Stimulated activated CD4-positive, alpha-beta T cell treated with anti-CD3 and anti-CD28 coated beads, Interleukin-15, amount 100 ng/mL, for 24 hours (primary cell): ENCODE results near the gene KIAA0753.
"Not testable (repeated sequence)": the region's sequence is repeated elsewhere in the genome, so short reads cannot be mapped to it uniquely, and the experiment has no call there.

ENCODE experiments used
- DNase-seq: peaks from one replicate; pipeline ENCODE4 v3.0.0-alpha.2; 2020

Gene KIAA0753

GRCh38 chr17:6668219-6668618 lies 27.7 kb upstream of the KIAA0753 start:
- no peak for DNase-seq

- no peak for DNase-seq
Measured at GRCh38 chr17:6667516-6667915, 27.0 kb upstream of the KIAA0753 start.

DNA sequence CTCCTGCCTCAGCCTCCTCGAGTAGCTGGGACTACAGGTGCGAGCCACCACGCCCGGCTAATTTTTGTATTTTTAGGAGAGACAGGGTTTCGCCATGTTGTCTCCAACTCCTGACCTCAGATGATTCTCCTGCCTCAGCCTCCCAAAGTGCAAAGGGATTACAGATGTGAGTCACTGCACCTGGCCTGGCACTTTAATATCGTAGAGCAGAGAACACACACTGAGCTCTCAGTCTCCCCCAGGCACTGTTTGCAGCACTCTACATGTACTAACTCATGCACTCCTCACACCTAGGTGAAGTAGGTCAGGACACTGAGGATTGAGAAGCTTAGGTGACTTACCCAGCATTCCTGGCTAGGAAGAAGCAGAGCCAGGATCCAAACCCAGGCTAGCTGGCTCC lies 26.0 kb upstream of the KIAA0753 start:
- no peak for DNase-seq

DNA sequence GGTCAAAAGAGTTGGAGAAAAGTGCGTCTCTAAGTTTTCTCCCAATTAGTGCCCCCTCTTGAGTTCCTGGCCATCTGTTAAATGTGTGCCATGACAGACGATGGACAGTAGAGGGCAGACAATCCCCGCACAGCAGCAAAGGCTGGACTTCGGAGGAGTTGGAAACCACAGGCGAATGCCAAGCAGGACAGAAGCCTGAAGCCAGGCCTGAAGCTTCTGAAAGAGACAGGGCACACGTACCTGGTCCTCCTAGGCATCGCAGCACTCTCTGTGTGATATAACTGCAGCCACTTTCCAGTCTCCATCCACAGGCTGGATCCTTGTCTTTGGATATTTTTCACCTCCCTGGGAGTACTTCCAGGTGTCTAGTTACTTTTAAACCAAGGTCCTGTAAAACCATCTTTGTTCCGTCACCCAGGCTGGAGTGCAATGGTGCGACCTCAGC lies 25.6 kb upstream of the KIAA0753 start:
- DNase-seq, result peak; percentile 63

GRCh38 chr17:6663200-6663599 lies 22.7 kb upstream of the KIAA0753 start:
- DNase-seq, result not testable (repeated sequence)

DNA sequence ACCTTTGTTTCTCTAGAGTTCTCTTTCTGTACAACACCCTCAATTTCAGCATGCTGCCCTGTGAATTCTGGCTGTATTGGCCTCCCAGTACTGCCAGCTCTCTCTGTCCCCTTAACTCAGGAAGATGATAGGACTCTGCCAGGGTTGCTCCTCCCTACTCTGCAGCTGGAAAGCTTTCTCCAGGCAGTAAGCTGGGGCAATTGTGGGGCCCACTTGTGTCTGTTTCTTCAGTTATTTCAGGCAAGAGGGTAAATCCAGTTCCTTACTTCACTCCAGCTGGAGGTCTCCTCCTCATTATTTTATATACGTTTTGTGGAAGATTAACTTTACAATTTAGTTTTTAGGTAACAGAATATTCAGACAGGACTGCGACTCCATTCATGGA lies 20.9 kb upstream of the KIAA0753 start:
- DNase-seq, result no peak

DNA sequence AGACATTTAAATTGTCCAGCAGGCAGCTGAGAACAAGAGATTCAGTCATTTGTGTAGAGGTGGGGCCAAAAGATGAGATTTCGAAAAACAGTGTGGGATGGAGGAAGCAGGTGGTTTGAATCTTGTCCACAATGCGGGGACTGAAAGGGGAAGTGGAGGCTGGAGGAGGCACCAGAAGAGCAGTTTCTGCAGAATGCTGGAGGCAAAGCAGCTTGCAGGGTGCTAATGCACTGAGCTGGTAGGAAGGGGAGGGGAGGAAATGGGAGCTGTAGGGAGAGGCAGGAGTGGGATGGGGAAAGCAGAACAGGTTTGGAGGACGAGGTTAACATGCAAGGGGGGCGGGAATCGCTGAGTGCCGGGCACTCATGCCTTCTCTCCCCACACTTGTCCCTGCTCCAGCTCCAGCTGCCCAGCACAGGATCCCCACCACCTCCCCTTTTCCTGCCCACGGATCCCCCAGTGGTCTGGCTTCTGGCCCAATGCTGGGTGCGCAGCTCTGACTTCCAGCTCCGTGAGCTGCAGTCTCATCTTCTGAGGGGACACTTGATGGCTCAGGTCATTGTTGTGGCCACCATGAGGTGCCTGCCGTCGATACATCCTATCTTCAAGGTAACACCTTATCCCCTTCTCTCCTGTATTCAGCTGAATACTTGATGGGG lies 20.4 kb upstream of the KIAA0753 start:
- no peak for DNase-seq

- no peak for DNase-seq
Measured at GRCh38 chr17:6660101-6660500, 19.6 kb upstream of the KIAA0753 start.

DNA sequence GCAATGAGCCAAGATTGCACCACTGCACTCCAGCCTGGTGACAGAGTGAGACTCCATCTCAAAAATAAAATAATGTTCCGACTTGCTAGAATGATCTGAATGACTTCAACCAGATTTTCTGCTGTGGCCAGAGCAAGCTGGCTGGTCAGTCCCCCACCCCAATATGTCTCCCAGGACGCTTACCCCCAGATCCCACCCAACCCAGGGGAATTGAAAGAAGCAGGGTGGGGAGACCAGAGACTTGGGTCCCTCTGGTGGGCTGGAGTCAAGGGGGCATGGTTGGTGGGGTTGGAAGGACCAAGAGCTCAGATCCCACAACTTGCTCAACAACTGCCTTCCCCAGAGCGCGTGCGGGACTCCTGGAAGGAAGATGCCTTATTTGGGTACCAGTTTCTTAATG lies 17.9 kb upstream of the KIAA0753 start:
- not testable (repeated sequence) for DNase-seq

DNA sequence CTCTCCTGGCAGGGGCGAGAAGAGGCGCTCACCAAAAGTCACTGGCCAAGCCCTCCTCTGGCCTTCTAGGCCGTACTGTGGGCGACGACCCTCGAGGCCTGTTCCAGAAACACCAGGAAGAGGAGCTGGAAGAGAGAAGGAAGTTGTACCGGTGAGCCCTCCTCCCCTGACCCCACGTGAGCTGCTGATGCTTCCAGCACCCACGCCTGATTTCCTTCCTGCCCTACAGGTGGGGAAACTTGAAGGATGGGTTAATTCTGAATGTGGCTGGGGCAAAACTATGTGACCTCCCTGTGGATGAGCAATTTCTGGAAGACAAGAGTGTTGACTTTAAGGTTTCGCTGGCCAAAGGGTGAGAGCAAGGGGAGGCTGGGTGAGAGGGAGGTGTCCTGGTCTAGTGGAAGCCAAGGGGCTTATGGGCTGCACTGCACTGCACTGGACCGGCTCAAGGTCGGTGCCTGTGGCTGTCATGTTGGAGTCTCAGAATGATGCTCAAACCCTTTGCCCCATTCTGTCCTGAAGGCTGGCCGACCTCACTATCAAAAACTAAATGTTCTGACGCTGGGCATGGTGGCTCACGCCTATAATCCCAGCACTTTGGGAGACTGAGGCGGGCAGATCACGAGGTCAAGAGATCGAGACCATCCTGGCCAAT lies 17.2 kb upstream of the KIAA0753 start:
- no peak for DNase-seq

DNA sequence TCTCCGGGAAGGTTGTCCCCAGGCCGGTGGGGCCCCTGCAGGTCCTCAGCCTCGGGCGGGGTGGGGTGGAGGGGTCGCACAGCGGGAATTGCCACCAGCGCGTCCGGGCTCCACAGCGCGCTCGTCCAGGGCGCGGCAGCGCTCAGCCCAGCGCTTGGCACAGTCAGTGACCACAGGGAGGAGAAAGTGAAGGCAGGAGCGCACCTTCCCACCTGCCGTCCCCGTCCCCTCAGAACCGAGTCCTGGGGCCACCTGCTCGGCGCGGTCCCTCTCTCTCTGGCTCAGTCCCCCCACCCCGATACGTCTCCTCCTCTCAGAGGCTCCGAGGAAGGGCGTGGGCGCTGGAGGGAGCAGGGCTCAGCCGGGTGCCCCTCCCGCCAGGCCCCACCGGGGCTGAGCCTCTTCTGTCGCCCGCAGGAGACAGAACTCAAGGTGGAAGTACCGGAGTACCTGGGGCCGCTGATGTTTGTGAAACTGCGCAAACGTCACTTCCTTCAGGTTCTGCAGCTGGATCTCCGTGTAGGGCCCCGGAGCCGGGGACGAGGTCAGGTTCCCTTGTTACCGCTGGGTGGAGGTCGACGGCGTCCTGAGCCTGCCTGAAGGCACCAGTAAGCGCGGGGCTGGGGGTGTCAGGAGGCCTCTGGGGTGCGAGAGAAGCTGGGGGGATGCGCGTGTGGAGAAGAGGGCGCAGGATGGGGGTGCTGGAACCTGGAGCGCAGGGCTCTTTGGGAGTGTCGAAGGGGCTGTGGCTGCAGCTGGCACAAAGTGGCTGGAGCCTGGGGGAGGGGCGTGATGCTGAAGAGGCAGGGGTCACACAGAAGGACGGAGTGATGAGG lies 16.5 kb upstream of the KIAA0753 start:
- DNase-seq, result peak; percentile 70

- DNase-seq, result not testable (repeated sequence)
Measured at GRCh38 chr17:6655732-6656361, 15.3 kb upstream of the KIAA0753 start.

- DNase-seq, result no peak
Measured at GRCh38 chr17:6654841-6655731, 14.6 kb upstream of the KIAA0753 start.

DNA sequence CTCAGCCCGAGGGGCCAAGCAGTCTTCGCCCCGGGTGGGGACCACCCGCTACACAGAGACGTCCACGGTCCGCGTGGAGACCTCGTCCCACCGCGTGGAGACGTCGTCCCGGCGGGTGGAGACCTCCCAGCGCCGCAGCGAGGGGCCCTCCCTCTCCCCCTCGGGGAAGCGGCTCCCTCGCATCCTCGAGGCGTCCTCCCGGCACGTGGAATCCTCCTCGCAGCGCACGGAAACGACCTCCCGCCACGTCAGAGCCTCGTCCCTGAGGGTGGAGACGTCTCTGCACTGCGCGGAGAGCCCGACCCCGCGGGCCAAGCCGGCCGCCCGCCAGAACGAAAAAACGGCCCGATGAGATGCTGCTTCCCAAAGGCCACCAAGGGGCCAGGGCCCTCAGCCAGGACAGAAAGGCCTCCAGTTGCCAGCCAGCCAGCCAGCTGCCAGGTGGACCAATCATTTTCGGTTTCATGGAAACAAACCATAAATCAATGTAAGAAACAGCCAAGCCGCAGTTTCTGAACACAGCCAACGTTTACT lies 11.5 kb upstream of the KIAA0753 start:
- peak; percentile 51 for DNase-seq

- peak; percentile 96 for DNase-seq
Measured at GRCh38 chr17:6651354-6651918, 10.9 kb upstream of the KIAA0753 start, which contains the start of the genes C17orf100 and MED31. TSS of gene C17orf100 (plus strand) at chr17:6651762. CDS start at chr17:6651914, 152 bp downstream. TSS of gene MED31 (minus strand) at chr17:6651605. CDS start at chr17:6651528, 77 bp downstream.

- no peak for DNase-seq
Measured at GRCh38 chr17:6648181-6648580, 7.7 kb upstream of the KIAA0753 start.

DNA sequence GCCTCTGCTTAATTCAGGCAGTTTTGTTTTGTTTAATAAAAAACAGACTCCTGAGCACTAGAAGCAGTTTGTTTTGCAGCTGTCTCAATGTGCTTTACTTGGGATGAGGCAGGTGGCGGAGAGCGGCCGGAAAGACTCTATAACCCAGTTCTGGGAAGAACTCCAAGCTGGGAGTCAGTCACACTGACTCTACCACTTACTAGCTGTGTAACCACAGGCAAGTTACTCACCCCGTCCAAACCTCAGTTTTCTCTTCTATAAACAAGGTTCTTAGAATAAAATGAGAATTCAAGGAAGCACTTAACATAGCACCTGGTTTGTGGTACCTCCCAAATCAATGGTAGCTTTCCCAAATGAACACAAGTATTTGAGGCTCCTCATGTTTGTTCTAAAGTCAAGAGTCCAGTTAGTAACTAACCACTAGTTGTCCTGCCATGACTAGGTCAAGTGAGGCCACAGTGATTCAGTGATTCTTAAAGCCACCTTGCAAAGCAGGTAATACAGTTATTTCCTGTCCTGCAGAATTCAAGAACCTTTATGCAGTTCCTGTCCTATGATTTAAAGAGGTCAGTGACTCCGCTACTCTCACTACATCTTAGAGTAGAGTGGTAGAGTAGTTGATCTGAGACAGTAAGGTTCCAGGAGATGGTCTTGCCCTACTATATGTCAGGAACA lies 3.1 kb upstream of the KIAA0753 start:
- DNase-seq, result no peak

- DNase-seq, result no peak
Measured at GRCh38 chr17:6642592-6642991, 2.1 kb upstream of the KIAA0753 start.

DNA sequence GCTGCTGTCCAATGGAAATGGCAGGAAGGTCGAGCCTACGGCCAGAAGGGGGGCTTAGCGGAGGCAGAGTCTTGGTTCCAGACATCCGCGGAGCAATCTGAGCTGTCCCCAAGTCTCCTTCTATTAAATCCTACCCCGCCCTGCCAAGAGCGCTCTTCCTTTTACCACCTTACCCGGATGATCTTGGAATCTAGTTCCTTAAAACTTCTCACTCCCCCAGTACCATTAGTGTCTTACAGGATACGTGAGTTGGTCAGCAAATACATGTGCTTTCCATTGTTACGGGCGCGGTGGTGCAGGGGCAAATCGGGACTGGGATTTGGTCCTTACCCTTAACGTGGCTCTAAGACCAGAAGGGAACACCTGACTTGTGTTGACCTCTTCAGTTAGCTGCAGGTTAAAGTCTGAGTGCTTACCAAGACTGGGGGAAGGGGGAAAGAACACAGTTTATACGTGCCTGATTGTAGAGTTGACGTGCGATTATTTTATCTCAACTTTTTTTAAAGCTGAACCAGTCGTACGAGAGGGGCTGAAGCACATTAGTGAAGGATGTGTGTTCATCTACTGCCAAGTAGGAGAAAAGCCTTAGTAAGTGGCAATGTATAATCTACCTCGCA lies 844 bp upstream of the KIAA0753 start:
- no peak for DNase-seq
